GM10248 (cell line): ENCODE data around the gene TCEA2.
"Not testable (repeated sequence)": the region's sequence is repeated elsewhere in the genome, so short reads cannot be mapped to it uniquely, and the experiment has no call there.

Source experiments
- CTCF ChIA-PET: fragments of 300-600 bp; sonication (Branson Sonifier 250); formaldehyde crosslinking; extraction: SDS; loops from one replicate; lab custom pipeline; 2021; ENCODE audit warnings: antibody characterized with exemption; lab: Yijun Ruan, JAX
- POLR2A ChIA-PET: fragments of 350-650 bp; sonication (Branson Sonifier 250); formaldehyde crosslinking; extraction: SDS; loops from one replicate; lab custom pipeline; 2020; ENCODE audit warnings: antibody characterized with exemption; lab: Yijun Ruan, JAX
- DNase-seq: peaks from one replicate; pipeline ENCODE4 v3.0.0; 2012; ENCODE audit errors: extremely low spot score
- CTCF ChIP-seq: IDR thresholded peaks from 2 replicates; pipeline ENCODE4 v1.5.1; 2012; ENCODE audit warnings: mild to moderate bottlenecking, low read depth; ENCODE audit errors: extremely low read depth, missing control alignments, control extremely low read depth

The TCEA2 gene

GRCh38 chr20:64082820-64083377 lies 19.9 kb downstream of the TCEA2 start:
- ChIA-PET POLR2A (interaction anchor here (0.5 kb wide), 1 partner anchor 573 kb away, joined by 5 read pairs; no protein-coding TSS in a partner anchor), CTCF (interaction anchor here (1.0 to 2.2 kb wide), 11 partner anchors 13 to 103 kb away, joined by 3 to 13 read pairs (median 6); partner anchors contain the start of gene PRPF6)
- DNase-seq: no peak
- TF ChIP-seq CTCF: no peak

GRCh38 chr20:64083378-64083803 lies 20.4 kb downstream of the TCEA2 start:
- TF ChIP-seq CTCF: peak; percentile 88
- ChIA-PET POLR2A (interaction anchor here (0.5 kb wide), 1 partner anchor 574 kb away, joined by 5 read pairs; no protein-coding TSS in a partner anchor), CTCF (interaction anchor here (0.7 to 2.2 kb wide), 13 partner anchors 13 to 103 kb away, joined by 3 to 13 read pairs (median 6); partner anchors contain the start of gene PRPF6)
- DNase-seq: peak; percentile 79

GRCh38 chr20:64083804-64084684 lies 21.0 kb downstream of the TCEA2 start, which contains the start of gene LKAAEAR1:
Gene LKAAEAR1 (minus strand): TSS chr20:64084398. CDS start chr20:64084219, 179 bp downstream.
- no peak for TF ChIP-seq CTCF
- POLR2A ChIA-PET: no interaction called here
- DNase-seq: no peak
- CTCF ChIA-PET: interaction anchor here (0.7 to 2.2 kb wide), 15 partner anchors 9 to 587 kb away, joined by 3 to 13 read pairs (median 6); partner anchors contain the start of gene PRPF6

- TF ChIP-seq CTCF: no peak
- ChIA-PET POLR2A (no interaction called here), CTCF (interaction anchor here (0.8 to 2.6 kb wide), 6 partner anchors 9 to 588 kb away, joined by 3 to 12 read pairs (median 8); no protein-coding TSS in a partner anchor)
- no peak for DNase-seq
These were observed 21.7 kb downstream of the TCEA2 start for GRCh38 chr20:64084685-64085152.

GRCh38 chr20:64086801-64087200 lies 23.8 kb downstream of the TCEA2 start:
- no peak for DNase-seq
- ChIA-PET CTCF (interaction anchor here (1.3 to 2.6 kb wide), 5 partner anchors 12 to 35 kb away, joined by 3 to 8 read pairs (median 4); no protein-coding TSS in a partner anchor), POLR2A (no interaction called here)
- no peak for TF ChIP-seq CTCF

GRCh38 chr20:64087226-64087825 lies 24.3 kb downstream of the TCEA2 start:
- CTCF ChIA-PET: interaction anchor here (1.3 to 2.6 kb wide), 4 partner anchors 12 to 33 kb away, joined by 3 to 8 read pairs (median 4); no protein-coding TSS in a partner anchor
- POLR2A ChIA-PET, DNase-seq: not testable (repeated sequence)

- POLR2A ChIA-PET, DNase-seq: not testable (repeated sequence)
- CTCF ChIA-PET: interaction anchor here (1.1 to 1.6 kb wide), 2 partner anchors 13 to 14 kb away, joined by 3 to 4 read pairs; no protein-coding TSS in a partner anchor
These were observed 25.6 kb downstream of the TCEA2 start for GRCh38 chr20:64088586-64088985.
